HG03342 (cell line): ENCODE measurements around the gene RAB23.
"Not testable (repeated sequence)": the region's sequence is repeated elsewhere in the genome, so short reads cannot be mapped to it uniquely, and the experiment has no call there.

Experiments used
- ATAC-seq: cut with Tn5 transposase; IDR thresholded peaks from one replicate; pipeline ENCODE4 v1.9.1; 2021; ENCODE audit warnings: mild to moderate bottlenecking, moderate library complexity; ENCODE audit not compliant: unreplicated experiment

RAB23 gene

DNA sequence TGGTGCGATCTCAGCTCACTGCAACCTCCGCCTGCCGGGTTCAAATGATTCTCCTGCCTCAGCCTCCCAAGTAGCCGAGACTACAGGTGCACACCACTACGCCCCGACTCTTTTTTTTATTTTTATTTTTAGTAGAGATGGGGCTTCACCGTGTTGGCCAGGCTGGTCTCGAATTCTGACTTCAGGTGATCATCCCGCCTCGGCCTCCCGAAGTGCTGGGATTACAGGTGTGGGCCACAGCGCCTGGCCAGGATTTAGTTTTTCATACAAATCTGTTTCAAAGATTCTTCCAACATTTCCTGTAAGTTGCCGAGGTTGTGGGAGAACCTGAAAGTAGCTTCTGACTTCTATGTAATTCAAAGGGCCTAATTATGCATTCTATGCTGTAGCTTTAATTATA lies 21.4 kb upstream of the RAB23 start:
- not testable (repeated sequence) for ATAC-seq

DNA sequence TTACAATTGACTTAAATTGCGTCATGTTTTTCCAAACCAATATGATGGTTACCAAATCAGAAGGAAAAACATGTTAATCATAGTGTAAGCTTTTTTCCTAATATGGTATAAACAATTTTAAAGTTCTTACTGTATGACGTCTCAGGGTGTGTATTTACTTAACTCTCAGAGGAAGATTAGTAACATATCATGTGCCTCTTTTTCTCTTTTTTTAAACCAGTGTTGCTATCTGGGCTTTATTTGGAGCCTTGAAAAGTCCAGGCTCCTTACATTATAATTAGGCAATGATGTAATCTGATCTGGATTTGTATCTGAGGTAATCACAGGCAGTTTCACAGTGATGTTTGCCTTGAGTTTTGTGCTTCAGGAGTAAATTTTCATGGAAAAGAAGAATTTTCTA lies 20.4 kb upstream of the RAB23 start:
- no peak for ATAC-seq

GRCh38 chr6:57226221-57226620 lies 4.1 kb upstream of the RAB23 start:
- ATAC-seq: no peak

DNA sequence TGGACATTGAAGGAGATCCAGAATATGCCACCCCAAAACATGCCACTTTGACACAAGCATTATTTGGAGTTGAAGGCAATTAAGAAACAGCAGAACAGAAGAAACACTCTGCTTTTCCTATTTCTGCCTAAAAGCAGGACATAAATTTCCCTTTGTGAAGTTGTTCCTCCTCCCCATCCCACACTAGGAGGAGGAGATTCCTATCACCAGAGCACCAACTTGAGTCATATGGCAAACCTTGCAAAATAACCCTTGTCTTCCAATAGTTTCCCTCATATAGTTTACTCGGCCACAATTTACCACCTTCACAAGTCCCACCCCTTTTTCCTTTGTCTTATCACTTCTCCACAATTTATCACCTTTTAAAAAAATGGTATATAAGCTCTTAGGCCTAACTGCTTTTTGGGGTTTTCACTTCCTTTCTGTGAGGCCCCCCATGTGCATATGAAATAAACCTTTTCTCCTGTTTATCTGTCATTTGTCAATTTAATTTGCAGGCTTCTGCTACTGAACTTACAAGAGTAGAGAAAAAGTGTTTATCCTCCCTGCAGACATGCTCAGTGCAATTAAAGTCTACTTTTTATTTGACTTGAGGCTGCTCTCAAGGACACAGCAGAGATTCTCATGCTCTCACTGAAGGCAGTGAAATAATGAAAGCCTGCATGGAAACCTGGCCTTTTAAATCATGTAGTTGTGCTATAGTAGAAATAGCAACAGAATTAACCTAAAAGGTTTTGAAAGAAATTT lies 2.8 kb upstream of the RAB23 start:
- no peak for ATAC-seq

- ATAC-seq: no peak
These were observed 603 bp upstream of the RAB23 start for GRCh38 chr6:57222743-57223077.

- ATAC-seq: peak; percentile 63
These were observed 744 bp downstream of the RAB23 start for GRCh38 chr6:57221191-57221935.

- no peak for ATAC-seq
These were observed 1.9 kb downstream of the RAB23 start for GRCh38 chr6:57220083-57220703.

- ATAC-seq: no peak
These were observed 4.8 kb downstream of the RAB23 start for GRCh38 chr6:57217270-57217669.

DNA sequence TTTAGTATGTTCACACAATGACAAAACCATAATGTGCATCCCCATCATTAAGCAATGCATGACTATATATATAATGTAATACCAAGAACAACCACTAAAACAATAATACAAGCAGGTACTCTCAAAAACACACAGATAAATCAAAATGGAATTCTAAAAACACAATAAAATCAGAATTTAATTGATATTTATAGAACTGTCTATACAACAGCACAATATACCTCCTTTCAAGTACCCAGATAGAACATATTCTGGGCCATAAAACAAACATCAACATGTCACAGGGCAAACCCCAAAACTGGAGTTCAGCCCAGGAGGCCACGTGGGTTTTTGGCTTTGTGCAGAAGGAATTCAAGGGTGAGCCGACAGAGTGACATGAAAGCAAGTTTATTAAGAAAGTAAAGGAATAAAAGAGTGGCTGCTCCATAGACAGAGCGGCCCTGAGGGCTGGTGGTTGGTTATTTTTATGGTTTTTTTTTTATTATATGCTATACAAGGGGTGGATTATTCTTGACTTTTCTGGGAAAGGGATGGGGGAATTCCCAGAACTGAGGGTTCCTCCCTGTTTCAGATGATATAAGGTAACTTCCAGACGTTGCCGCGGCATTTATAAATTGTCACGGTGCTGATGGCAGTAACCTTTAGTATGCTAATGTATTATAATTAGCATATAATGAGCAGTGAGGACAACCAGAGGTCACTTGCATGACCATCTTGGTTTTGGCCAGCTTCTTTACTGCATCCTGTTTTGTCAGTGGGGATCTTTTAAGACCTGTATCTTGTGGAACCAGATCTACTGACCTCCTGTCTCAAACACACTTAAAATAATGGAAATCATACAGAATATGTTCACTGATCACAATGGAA lies 5.6 kb downstream of the RAB23 start:
- ATAC-seq: no peak

DNA sequence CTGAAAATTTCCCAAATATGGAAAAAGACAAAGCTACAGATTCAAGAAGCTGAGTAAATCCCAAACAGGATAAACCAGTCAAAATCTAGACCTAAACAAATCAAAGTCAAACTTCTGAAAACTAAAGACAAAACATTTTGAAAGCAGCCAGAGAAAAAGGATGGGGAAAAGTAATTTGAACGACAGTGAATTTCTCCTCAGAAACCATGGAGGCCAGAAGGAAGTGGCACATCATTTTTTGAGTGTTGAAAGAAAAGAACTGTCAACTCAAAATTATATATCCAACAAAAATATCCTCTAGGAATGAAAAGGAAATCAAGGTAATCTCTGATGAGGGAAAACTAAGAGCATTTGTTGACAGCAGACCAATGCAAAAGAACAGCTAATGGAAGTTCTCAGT lies 6.8 kb downstream of the RAB23 start:
- no peak for ATAC-seq

DNA sequence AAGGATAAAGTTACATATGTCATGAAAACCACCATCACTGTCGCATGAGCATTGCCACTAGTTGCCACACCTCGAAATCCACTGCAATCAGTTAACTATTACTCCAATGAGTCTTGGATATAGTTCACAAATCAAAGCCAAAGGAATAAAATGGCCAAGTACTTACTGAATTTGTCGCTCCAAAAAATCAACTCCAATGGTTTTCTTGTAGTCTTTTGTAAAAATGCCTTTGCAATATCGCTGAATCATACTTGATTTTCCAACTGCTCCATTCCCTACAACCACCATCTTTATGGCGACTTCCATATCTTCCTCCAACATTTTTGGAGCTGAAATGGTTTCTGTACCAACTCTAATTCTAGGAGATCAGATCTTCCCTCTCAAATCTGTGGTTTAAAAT lies 12.0 kb downstream of the RAB23 start:
- no peak for ATAC-seq

GRCh38 chr6:57209030-57209429 lies 13.1 kb downstream of the RAB23 start:
- no peak for ATAC-seq

- ATAC-seq: no peak
These were observed 14.2 kb downstream of the RAB23 start for GRCh38 chr6:57207872-57208271.

GRCh38 chr6:57207141-57207540 lies 15.0 kb downstream of the RAB23 start:
- no peak for ATAC-seq

DNA sequence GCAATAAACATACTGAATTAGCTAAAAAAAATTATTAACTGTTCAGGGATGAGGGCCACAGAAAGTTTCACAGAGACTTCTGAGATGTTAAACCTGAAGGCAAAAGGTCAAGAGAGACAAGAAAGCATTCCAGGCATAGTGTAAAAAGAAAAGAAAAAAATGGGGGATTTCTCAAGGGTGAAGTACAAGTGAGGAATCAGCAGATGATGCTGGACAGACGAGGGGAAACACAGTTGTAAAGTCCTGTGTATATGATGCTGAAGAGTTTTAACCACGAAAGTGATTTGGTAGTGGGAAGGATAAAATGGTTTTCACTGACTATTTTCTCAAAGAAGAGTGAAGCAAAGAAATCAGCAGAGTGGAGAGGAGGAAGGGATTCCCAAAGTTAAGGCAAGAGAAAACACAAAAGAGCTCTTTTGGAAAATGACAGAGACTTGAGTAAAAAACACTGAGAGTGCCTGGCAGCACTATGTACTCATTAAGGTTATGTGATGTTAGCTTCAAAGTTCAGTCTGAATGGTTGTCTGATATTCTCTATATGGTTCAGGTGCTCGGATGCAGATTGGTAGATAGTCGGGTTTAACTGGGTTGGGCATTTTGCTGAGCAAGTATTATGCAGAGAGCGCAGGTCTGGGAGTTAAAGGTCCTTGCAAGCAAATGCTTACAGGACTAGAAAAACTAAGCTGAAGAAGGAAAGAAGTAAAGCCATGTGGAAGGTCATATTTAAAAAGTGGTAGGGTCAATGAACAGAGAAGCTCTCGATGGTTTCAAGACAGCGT lies 16.4 kb downstream of the RAB23 start:
- no peak for ATAC-seq

- ATAC-seq: no peak
These were observed 20.4 kb downstream of the RAB23 start for GRCh38 chr6:57201718-57202117.

DNA sequence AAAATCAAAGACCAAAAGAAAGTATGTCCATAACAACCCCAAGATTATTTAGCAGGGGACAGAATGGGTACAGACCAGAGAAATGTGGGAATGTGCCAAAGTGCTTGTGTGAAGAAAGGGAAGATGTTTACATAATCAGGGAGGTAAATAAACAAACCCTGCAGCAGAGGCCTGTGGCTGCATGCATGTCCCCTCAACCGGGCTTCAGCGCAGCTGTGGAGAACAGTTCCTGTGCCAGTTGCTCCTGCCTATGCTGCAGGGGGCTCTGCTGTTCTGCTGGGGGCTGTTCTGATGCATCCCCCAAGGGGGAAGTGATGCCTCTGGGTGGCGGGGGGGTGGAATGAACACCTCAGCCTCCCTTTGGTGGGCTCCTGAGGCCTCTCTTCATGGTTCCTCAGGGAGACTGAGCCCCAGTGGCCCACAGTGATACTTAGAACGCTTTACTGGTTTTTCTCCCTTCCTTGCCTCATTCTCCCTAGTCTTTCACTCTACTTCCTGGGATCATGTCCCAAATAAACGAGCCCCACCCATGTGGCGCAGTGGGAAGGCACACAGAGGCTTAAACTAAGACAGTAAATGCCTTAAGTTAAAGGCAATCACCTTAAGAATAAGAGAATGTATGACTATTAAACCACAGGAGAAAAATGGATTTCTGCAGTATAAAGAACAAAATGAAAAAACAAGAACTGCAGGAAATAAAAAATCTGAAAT lies 23.0 kb downstream of the RAB23 start:
- ATAC-seq: no peak

DNA sequence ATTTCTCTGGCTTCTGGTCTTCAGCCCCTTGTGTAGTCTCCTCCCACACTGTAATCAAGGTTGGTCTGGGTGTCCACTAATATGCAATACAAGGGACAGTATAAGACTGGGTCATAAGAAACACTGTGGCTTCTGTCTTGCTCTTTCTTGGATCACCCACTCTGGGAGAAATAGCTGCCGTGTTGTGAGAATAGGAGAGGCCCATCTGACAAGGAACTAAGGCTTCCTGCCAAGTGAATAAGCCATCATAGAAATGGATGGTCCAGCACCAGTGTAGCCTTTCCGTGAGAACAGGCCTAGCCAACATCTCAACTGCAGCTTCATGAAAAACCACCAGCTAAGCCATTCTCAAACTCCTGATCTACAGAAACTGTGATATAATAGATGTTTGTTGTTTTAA lies 26.6 kb downstream of the RAB23 start:
- ATAC-seq: no peak

DNA sequence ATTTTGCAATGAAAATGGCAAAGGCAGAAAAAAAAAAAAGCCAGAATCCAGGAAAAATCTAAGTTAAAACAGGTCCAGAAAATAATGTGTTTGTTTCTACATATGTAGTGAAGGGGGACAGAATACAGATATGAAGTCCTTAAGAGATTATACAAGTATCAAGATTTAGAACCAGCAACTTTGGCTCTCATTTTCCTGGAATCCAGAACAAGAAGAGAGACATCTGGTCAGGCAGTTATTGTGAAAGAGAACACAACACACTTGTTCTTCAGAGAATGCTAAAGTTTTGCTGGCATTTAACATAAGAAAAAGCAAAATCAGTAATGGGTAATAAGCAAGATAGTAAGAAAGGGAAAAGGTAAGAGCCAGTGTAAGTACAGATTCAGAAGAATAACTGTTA lies 28.9 kb downstream of the RAB23 start:
- ATAC-seq: no peak

DNA sequence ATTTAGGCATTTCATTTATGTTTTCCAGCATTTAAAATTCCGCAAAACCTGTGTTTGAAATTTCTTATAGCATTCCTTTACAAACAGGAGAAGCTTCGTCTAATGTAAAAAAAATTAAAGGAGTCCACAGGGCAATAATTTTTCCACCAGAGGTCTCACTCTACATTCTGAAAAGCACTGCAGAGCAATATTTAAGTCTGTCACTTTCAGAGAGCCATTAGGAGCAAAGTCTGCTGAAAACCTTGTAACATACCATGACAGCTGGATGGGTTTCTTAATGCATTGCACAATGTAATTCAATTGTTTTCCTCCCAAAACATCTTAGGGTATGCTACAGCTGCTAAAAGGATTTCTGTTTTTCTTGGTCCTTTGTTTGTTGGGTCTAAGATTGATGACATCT lies 32.0 kb downstream of the RAB23 start:
- no peak for ATAC-seq
